Stimulated activated CD4-positive, alpha-beta T cell treated with anti-CD3 and anti-CD28 coated beads, Interleukin-4, amount 100 ng/mL, for 4 hours (primary cell): Measurements from ENCODE around the gene CLCA1.

ENCODE experiments used
- DNase-seq, 2 experiments: peaks; one replicate each; pipeline ENCODE4 v3.0.0-alpha.2; 2020

CLCA1 gene, protein sequence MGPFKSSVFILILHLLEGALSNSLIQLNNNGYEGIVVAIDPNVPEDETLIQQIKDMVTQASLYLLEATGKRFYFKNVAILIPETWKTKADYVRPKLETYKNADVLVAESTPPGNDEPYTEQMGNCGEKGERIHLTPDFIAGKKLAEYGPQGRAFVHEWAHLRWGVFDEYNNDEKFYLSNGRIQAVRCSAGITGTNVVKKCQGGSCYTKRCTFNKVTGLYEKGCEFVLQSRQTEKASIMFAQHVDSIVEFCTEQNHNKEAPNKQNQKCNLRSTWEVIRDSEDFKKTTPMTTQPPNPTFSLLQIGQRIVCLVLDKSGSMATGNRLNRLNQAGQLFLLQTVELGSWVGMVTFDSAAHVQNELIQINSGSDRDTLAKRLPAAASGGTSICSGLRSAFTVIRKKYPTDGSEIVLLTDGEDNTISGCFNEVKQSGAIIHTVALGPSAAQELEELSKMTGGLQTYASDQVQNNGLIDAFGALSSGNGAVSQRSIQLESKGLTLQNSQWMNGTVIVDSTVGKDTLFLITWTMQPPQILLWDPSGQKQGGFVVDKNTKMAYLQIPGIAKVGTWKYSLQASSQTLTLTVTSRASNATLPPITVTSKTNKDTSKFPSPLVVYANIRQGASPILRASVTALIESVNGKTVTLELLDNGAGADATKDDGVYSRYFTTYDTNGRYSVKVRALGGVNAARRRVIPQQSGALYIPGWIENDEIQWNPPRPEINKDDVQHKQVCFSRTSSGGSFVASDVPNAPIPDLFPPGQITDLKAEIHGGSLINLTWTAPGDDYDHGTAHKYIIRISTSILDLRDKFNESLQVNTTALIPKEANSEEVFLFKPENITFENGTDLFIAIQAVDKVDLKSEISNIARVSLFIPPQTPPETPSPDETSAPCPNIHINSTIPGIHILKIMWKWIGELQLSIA

DNA sequence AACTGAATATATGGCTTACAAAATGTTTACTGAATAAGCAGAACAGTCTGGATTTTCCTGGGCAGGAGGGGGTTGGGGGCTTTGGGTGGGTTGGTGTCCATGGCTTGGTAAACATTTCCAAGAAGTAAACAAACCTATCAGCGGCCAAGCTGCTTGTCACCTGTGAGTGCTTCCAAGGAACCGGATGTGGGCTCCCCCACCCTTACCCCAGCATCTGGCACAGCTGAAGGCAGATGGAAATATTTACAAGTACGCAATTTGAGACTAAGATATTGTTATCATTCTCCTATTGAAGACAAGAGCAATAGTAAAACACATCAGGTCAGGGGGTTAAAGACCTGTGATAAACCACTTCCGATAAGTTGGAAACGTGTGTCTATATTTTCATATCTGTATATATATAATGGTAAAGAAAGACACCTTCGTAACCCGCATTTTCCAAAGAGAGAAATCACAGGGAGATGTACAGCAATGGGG lies at the start of gene CLCA1:
TSS of gene CLCA1 (plus strand) at position 427 of the 477 bp plus-strand sequence. CDS start at position 472, 45 bp downstream.
- DNase-seq, result no peak

DNA sequence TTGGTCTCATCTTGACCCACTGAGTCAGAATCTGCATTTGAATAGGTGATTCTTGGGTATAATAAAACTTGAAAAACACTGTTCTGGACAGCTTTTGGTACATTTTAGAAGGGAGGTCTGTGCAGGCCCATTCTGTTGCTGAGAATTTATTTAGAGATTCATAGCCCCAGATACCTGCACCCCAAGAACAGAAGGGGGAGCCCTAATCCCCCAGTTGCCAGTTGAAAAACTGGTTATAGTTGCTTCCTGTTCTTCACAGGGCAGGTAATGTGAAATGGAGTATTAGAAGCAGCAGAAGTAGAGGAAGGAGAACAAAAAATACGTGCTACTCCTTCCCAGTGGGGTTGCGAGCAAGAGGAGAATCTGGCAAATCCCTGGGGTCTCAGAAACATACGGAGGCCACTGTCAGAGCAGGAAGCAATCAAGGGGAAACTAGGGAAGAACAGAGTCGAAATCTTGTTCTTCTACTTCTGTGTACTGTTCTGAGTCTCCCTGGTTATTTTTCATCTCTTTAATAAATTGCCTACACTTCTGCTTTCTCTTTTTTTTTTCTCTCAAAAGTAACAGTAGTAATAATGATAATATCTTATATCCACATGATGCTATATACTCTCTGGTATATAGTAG lies 49.3 kb upstream of the CLCA1 start:
- DNase-seq, result peak in 1 of 2 experiments; percentile 15

DNA sequence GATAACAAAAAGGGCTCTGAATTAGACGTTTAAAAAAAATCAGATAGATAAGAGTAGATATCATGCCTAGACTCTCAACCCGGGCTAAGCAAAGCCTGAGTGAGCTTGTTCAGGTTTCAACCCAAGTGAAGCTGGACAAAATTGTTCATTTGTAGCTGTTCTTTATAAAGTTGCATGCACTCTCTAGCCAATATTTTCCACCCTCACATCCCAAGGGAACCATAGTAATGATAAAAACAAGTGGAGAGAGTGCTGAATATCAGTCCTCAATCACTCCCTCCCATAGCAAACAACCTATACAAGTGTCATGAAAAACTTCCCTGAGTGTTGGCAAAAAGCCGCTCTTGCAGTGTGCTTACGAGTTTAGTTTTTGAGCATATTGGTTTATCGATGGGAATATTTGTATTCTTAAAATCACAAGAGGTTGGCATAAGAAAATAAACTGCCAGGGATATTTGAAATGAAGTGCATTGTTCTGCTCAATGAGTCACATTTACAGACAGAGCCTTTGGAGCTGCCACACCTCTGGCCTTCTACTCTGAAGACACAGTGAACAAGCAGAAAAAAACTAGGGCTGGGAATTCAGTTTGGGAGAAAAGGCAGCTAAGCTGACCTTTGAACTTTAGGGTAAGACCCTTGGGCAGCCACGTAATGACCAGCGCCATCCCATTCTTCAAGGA lies 47.0 kb upstream of the CLCA1 start:
- no peak for DNase-seq

DNA sequence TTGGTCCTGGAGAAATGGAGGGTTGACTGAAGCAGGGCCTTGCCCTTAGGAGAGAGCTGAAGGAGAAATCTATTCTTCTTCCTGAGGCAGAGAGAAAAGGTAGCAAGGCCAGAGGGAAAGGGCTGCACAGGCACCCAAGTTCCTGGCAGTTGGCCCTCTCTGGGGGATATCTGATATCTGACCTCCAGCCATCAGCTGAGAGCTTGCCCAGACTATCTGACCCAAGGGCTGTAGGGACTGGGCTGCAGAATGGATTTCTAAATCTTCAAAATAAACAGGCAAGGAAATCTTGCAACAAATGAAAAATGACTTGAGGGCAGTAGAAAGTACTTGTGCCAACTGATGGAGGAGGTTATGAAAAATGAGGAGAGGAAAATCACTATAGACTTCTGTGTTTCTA lies 45.3 kb upstream of the CLCA1 start:
- no peak for DNase-seq

DNA sequence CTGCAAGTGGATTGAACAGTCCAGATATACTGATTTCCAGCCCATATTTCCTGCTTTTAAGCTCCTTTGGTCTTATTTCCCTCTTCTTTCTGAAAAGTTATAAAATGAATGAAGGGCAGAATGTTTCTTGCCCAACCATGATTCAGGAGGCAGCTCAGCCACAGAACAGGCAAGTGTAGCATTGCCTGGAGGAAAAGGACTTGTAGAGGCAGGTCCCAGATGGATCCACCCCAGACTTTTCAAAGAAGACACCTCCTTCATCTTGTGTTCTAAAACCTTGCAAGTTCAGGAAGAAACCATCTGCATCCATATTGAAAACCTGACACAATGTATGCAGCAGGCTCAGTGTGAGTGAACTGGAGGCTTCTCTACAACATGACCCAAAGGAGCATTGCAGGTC lies 44.9 kb upstream of the CLCA1 start, which contains the start of gene CLCA2:
TSS of gene CLCA2 (plus strand) at position 299 of the 400 bp plus-strand sequence. CDS start at position 376, 77 bp downstream.
- DNase-seq, result no peak

DNA sequence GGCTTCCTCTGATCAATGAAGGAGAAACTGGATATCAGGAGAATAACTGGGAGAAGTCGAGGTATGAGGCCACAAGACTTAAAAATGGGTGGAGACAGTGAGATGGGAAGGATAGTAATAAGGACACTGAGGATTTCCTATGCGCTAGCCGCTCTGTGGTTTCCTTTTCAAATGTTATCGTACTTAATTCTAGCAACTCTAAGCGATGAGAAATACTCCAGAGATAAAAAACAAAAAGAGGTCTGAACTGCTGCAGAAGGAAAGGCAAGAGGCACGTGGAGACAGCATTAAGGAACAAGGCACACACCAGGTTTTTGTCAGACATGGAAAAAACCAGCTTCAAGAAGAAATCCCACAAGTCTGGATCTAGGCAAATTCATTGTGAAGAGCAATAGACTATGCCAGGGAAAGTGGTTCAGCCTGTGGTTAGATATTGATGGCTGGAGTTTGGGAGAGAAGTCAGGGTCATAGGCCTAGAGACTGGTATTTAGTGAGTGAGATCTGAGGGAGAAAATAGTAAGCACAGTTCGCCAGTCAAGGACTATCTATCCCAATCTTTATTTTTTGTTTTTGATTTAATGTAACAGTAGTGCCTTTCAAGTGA lies 39.5 kb upstream of the CLCA1 start:
- no peak for DNase-seq

DNA sequence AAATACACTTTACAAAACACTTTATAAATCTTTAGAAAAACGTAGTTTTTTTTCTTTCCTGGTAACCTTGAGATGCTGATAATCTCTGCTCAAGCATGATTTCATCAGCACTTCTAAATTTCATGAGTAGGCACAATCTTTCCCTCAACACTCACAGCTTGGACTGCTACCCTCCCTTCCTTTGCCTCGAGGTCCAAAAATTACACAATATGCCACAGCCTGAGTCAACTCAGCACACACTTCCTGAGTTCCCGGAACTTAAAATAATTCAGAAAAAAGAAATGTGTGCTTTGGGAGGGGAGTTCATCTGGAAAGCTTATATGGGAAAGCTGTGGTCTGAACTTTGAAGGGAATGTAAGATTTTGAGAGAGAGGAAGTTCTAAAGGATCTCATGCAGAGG lies 38.9 kb upstream of the CLCA1 start:
- DNase-seq, result no peak

DNA sequence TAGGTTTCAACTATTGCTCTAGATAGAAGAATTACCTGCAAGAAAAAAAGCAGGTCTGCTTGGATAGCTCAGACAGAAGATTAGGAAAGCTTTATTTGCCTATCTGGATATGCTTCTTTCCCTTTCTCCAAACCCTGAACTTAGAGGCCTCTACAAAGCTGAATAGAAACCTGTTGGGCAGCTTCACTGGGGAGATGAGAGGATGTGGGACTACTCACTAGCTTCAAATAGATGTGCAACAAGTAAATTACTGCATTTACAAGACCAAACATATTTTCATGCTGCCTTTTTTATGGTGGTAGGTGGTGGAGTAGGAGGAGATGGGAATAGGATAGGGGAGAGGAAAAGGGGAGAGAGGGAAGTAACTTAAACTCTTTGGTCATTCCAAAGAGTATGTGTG lies 38.4 kb upstream of the CLCA1 start:
- no peak for DNase-seq

DNA sequence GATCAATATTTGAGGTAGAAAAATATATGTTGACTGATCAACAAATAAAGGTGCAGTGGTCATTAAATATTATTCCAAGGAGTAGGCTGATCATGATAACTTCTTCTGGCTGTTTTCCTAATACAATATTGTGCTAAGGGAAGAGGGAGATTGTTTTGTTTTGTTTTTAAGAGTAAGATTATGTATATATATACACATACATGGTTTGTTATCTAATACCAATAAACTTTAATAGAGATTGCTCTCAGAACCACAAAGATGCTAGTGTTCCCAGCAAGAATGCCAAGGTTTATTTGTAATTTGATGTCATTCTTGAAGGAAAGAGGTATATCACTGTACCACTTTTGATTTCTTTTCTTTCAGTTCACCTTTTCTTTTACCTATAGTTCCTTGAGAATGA lies 34.7 kb upstream of the CLCA1 start:
- DNase-seq, result no peak

DNA sequence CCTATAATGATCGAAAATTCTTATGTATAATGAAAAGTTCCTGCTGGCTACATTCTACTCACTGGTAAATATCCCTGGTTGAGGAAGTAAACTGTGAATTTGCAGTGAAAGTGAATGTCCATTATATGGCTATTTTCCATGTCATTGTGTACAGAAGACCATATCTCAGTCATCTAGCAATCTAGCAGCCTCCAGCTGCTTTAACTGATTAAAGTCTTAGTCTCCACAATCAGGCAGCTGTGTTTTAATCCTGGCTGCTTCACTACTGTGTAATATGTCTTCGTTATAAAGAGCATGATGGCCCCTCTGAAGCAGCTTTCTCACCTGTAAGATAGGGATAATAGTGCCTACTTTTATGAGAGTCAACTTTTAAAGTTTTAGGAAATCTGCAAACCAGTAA lies 33.4 kb upstream of the CLCA1 start:
- no peak for DNase-seq

DNA sequence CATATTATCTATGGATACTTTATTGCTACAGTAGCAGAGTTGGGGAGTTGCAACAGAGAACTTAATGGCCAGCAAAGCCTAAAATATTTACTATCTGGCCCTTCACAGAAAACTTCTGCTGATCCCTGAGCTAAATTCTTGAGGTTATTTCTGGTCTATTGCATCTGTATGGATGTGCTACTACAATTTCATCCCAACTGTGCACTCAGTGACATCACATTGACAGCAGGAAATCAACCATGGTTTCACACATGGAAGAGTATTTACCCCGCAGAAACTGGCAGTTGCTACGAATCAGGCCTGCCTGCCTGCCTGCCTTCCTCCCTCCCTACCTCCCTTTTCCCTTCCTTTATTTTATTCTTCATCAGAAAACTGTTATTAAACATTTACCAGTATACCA lies 32.7 kb upstream of the CLCA1 start:
- no peak for DNase-seq

DNA sequence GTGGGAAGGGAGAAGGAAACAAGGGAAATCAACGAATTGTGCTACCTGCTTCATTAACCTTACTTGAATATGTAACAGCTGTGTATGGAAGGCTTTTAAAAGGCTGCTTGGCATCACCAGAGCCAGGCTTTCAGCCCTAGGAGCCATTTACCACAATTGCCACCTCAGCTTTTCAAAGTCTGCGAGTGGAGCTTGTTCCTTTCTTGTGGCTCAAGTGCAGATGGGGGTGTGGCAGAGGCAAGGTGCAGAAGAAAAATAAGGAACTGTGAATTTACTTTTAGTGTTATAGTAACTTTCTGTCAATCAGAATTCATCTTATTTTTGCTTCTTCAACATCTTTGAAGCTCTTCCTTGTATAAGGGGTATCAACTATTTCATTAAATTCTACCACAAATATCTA lies 27.1 kb upstream of the CLCA1 start:
- DNase-seq, result no peak

DNA sequence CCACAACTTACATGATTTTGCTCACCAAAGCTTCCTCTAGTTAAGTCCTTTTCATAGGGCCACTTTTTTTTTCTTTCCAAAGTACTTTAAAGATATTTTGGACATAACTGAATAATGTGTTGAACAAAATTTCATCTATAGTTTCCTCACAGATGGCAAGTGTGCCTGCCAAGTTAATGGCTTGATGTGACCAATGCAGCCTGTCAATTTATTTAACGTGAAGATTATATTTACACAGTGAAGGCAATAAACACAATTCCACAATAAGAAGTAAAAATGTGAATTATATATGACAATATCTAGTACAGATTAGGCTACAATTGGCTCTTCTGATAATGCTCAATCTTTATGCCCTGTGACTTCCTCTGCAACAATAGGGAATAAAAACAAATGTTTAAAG lies 26.7 kb upstream of the CLCA1 start:
- DNase-seq, result no peak

DNA sequence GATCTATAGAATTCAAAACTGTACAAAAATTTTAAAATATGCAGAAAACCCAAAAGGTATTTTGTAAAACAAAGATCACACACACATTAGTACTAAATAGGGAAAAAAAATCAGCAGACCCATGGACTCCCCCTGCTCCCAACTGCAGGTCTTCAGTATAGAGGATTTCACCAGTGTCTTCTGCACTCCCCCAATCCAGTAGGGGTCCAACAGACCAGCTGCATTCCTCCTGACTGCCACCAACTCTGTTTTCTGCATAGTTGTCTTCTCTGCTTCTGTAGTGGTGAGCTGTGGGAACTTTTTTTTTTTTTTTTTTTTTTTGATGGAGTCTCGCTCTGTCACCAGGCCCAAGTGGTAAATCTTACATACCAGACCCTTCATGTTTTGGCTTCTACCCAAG lies 22.8 kb upstream of the CLCA1 start:
- no peak for DNase-seq

DNA sequence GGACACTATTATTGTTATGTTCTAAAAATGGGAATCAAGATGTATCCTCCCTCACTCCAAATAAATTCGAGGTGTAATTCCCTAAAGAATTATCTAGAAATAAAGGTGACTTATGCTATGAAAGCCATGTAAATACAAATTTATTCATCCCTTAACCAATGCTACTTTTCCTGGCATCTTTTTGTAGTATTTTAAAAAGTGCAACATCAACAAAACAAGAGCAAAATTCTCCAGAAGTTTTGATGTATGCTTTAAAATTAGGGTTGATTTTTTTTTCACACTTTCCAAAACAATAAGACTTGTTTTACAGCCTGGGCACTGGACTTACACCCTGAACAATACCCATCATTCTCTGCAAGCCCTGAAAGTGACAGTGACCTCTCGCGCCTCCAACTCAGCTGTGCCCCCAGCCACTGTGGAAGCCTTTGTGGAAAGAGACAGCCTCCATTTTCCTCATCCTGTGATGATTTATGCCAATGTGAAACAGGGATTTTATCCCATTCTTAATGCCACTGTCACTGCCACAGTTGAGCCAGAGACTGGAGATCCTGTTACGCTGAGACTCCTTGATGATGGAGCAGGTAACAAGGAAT lies 21.4 kb upstream of the CLCA1 start:
- DNase-seq, result no peak

DNA sequence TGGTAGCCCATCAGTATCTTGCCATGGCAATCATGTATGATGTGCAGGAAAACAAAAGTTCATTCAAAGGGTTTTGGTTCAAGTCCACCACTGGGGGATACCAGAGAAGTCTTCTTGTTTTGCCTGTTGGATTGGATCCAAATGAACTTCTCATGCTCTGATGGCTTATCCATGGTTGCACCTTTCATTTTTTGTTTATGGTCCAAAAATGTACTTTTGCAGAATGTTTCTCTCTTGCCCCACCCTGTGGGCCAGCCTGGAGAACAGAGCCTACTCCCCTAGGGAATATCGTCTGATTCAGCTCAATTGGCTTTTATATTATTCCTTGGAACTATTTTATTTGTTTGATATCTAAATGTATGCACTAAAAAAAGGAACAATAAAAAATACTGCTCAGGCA lies 20.1 kb upstream of the CLCA1 start:
- DNase-seq, result no peak

DNA sequence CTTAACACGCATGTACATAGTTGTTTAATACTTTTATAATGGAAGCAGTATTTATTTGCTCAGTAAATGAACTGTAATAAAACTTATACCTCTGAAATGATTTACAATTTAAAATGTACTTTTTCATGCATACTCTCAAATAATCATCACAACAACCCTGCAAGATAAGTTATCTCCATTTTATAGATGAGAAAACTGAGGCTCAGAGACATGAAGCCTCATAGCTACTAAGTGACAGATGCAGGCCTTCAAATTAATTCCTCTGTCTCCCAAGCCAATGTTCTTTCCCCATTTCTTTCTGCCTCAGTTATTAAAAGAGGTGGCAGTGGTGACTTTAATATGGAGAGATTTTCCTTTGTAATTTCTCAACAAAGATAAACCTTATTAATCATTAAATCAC lies 19.6 kb upstream of the CLCA1 start:
- no peak for DNase-seq

DNA sequence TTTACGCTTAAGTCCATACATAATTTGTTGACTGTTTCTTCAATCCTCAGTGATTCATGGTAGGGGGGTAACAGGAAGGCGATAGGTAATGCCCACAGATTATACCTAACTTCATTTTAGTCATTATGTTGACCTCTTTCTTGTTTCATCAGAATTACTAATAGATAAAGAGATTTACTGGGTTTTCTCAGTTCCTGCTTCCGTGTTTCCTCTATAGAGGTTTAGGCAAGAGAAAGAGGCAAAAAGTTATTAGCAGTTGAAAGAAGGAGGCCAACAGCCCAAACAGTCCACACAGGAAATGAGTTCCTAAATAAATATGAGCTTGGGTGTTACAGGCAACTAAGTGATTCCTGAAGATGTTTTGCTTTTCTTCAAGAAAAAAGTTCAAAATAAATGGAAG lies 17.9 kb upstream of the CLCA1 start:
- no peak for DNase-seq

DNA sequence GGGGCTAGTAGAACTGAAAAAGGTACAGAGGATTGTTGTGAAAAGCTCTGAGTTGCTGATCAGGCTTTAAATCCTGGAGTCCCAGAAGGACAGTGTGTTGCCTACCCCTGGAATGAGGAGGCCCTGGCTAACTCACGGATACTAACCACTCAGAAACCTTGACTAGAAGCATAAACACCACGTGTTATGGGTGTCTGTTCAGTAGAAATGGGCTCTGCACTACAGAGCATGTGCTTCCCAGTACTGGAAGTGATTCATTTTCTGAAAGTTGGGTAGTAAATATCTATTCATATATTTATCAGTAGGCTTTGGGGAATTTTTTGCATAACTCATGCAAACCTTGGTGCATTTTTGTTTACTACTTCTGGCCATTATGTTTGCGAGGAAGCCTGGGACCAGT lies 15.1 kb upstream of the CLCA1 start:
- no peak for DNase-seq

DNA sequence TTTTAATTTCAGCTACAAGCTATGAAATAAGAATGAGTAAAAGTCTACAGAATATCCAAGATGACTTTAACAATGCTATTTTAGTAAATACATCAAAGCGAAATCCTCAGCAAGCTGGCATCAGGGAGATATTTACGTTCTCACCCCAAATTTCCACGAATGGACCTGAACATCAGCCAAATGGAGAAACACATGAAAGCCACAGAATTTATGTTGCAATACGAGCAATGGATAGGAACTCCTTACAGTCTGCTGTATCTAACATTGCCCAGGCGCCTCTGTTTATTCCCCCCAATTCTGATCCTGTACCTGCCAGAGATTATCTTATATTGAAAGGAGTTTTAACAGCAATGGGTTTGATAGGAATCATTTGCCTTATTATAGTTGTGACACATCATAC lies 13.7 kb upstream of the CLCA1 start:
- no peak for DNase-seq

DNA sequence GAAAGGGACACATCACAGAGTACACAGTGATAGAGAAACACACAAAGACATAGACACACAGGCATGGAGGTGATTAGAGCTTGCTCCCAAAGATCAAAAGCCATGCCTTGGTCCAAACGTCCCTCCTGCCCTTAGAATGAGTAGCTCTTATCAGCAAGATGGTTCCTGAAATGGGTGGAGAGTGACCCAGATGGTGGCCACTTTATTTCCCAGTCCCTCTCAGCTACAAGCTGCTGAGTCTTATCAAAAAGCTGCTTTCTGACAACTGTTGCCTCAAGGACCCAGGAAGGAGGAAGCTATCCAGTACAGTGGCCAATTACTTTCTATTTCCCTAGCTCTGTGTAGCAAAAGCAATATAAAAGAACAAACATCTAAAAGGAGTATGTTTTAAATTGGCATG lies 7.7 kb upstream of the CLCA1 start:
- DNase-seq, result no peak

DNA sequence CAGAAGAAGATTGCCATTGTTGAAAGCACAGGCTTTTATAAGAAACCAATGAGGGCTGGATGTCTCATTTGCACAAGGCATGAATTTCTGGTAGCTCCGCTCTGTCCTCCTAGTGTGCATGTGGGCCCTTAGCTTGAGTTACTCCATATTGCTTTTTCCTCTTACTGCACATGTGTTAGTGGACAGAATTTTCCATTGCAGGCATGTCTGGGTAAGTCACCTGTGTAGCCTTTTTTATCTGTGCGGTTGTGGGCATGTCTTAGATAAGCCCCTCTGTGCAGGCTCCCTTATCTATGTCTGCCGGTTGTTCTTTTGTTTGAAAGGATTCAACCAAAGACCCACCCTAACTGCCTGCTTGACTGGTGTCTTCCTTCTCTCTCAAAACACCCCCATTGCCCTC lies 7.2 kb upstream of the CLCA1 start:
- no peak for DNase-seq
